ENCODE results near the gene ATRIP.
"Not testable (repeated sequence)": the region's sequence is repeated elsewhere in the genome, so short reads cannot be mapped to it uniquely, and the experiment has no call there.

ATRIP gene

GRCh38 chr3:48446425-48447193 is at the start of gene ATRIP:
Gene ATRIP, plus strand, starts transcription at chr3:48446737. Its CDS starts 109 bp downstream, at chr3:48446846.
- peak; percentile 85 to 88 for DNase-seq (ENCODE audit: low read depth in 2 of 2)

GRCh38 chr3:48397767-48398681 is 48.5 kb upstream of the ATRIP start:
- DNase-seq (ENCODE audit: low read depth in 2 of 2), result no peak

- no peak for DNase-seq (ENCODE audit: low read depth in 2 of 2)
Measured at GRCh38 chr3:48398701-48399386, 47.7 kb upstream of the ATRIP start.

GRCh38 chr3:48399387-48400172 is 47.0 kb upstream of the ATRIP start:
- DNase-seq (ENCODE audit: low read depth in 2 of 2), result no peak

GRCh38 chr3:48400824-48401433 is 45.6 kb upstream of the ATRIP start:
- DNase-seq (ENCODE audit: low read depth in 2 of 2), result peak; percentile 24 to 26

- not testable (repeated sequence) for DNase-seq (ENCODE audit: low read depth in 2 of 2)
Measured at GRCh38 chr3:48401434-48401901, 45.1 kb upstream of the ATRIP start.

GRCh38 chr3:48402281-48402732 is 44.2 kb upstream of the ATRIP start:
- DNase-seq (ENCODE audit: low read depth in 2 of 2), result no peak

- DNase-seq (ENCODE audit: low read depth in 2 of 2), result no peak
Measured at GRCh38 chr3:48402907-48403306, 43.6 kb upstream of the ATRIP start.

- DNase-seq (ENCODE audit: low read depth in 2 of 2), result no peak
Measured at GRCh38 chr3:48403533-48404439, 42.8 kb upstream of the ATRIP start.

GRCh38 chr3:48404440-48405342 is 41.8 kb upstream of the ATRIP start:
- DNase-seq (ENCODE audit: low read depth in 2 of 2), result no peak

GRCh38 chr3:48405343-48405881 is 41.1 kb upstream of the ATRIP start:
- no peak for DNase-seq (ENCODE audit: low read depth in 2 of 2)

GRCh38 chr3:48405971-48406370 is 40.6 kb upstream of the ATRIP start:
- no peak for DNase-seq (ENCODE audit: low read depth in 2 of 2)

- no peak for DNase-seq (ENCODE audit: low read depth in 2 of 2)
Measured at GRCh38 chr3:48406443-48407431, 39.8 kb upstream of the ATRIP start.

GRCh38 chr3:48407542-48408099 is 38.9 kb upstream of the ATRIP start:
- no peak for DNase-seq (ENCODE audit: low read depth in 2 of 2)

- no peak for DNase-seq (ENCODE audit: low read depth in 2 of 2)
Measured at GRCh38 chr3:48408823-48409281, 37.7 kb upstream of the ATRIP start.
